HG02759 (cell line): ENCODE measurements around the gene ITGAX.

ENCODE experiments used
- ATAC-seq: cut with Tn5 transposase; IDR thresholded peaks from one replicate; pipeline ENCODE4 v1.9.1; 2021; ENCODE audit warnings: mild to moderate bottlenecking, moderate library complexity; ENCODE audit not compliant: unreplicated experiment

ITGAX gene

GRCh38 chr16:31430380-31431052 lies 75.5 kb downstream of the ITGAX start:
- ATAC-seq: no peak
